GM23338 (cell line): Measurements from ENCODE around the gene LRRIQ3. TPM values are rescaled to one million over a fixed set of nuclear protein-coding genes. Genes with fewer than 3 reads are reported as not detected.

ENCODE experiments used
- ATAC-seq: fragments of 200-7000 bp; cut with Tn5 transposase; 3 replicates; pipeline ENCODE4 v1.9.1; 2020
- DNase-seq: peaks from one replicate; pipeline ENCODE4 v3.0.0-alpha.2; 2015; ENCODE audit warnings: low spot score
- H2AFZ ChIP-seq: fragments of 200-600 bp; sonication (generic); 2 replicates; pipeline ENCODE4 v1.8.0; 2016; ENCODE audit warnings: antibody characterized with exemption, mild to moderate bottlenecking, moderate library complexity
- H3F3A ChIP-seq: fragments of 200-600 bp; sonication (generic); replicated peaks from 2 replicates; pipeline ENCODE4 v1.8.0; 2017; ENCODE audit warnings: antibody characterized with exemption, mixed run types, low read depth
- H3K27ac ChIP-seq: fragments of 200-600 bp; sonication (generic); 2 replicates; pipeline ENCODE4 v1.6.1; 2016; ENCODE audit warnings: low read depth
- H3K27me3 ChIP-seq: fragments of 200-600 bp; sonication (generic); 2 replicates; pipeline ENCODE4 v1.8.0; 2016; ENCODE audit warnings: mild to moderate bottlenecking, mixed run types, moderate library complexity; ENCODE audit not compliant: insufficient read depth
- H3K36me3 ChIP-seq: fragments of 200-600 bp; sonication (generic); 2 replicates; pipeline ENCODE4 v1.8.0; 2016; ENCODE audit warnings: mild to moderate bottlenecking; ENCODE audit not compliant: insufficient read depth
- H3K4me1 ChIP-seq: fragments of 200-600 bp; sonication (generic); 2 replicates; pipeline ENCODE4 v1.8.0; 2016; ENCODE audit warnings: mild to moderate bottlenecking, moderate library complexity; ENCODE audit not compliant: insufficient read depth
- H3K4me2 ChIP-seq: fragments of 200-600 bp; sonication (generic); 2 replicates; pipeline ENCODE4 v1.7.1; 2017; ENCODE audit warnings: mixed run types
- H3K4me3 ChIP-seq: fragments of 200-600 bp; sonication (generic); 2 replicates; pipeline ENCODE4 v1.6.1; 2016; ENCODE audit warnings: mixed run types
- H3K79me2 ChIP-seq: fragments of 200-600 bp; sonication (generic); replicated peaks from 2 replicates; pipeline ENCODE4 v1.8.0; 2017; ENCODE audit warnings: mild to moderate bottlenecking; ENCODE audit not compliant: insufficient read depth
- H3K9me2 ChIP-seq: fragments of 200-600 bp; sonication (generic); 2 replicates; pipeline ENCODE4 v1.8.0; 2017; ENCODE audit not compliant: insufficient read depth
- H4K20me1 ChIP-seq: fragments of 200-600 bp; sonication (generic); replicated peaks from 2 replicates; pipeline ENCODE4 v1.8.0; 2017; ENCODE audit warnings: mild to moderate bottlenecking; ENCODE audit not compliant: insufficient read depth
- H3K27ac Mint-ChIP-seq: 2 replicates; pipeline ENCODE4 v1.8.0; 2020; ENCODE audit warnings: inconsistent platforms, mild to moderate bottlenecking, moderate library complexity, mixed read lengths
- H3K27me3 Mint-ChIP-seq: 3 replicates; pipeline ENCODE4 v1.8.0; 2022; ENCODE audit warnings: low read depth, mild to moderate bottlenecking, moderate library complexity, mixed read lengths, inconsistent platforms; ENCODE audit not compliant: insufficient read depth, poor library complexity
- H3K36me3 Mint-ChIP-seq: 3 replicates; pipeline ENCODE4 v1.8.0; 2021; ENCODE audit warnings: low read depth, mild to moderate bottlenecking, inconsistent platforms, moderate library complexity, mixed read lengths
- H3K4me1 Mint-ChIP-seq: 3 replicates; pipeline ENCODE4 v1.8.0; 2020; ENCODE audit warnings: mild to moderate bottlenecking, inconsistent platforms, mixed read lengths
- H3K4me3 Mint-ChIP-seq: 3 replicates; pipeline ENCODE4 v1.8.0; 2021; ENCODE audit warnings: moderate library complexity, mild to moderate bottlenecking, inconsistent platforms, mixed read lengths
- H3K9me3 Mint-ChIP-seq: 3 replicates; pipeline ENCODE4 v1.8.0; 2020; ENCODE audit warnings: moderate library complexity, mild to moderate bottlenecking, inconsistent platforms, mixed read lengths
- CREB1 ChIP-seq: fragments of 250-450 bp; sonication (Bioruptor Pico); IDR thresholded peaks from 2 replicates; pipeline ENCODE4 v1.5.0; 2020; ENCODE audit warnings: low read depth, mild to moderate bottlenecking, moderate library complexity
- ETS1 ChIP-seq: IDR thresholded peaks from 2 replicates; pipeline ENCODE4 v1.6.1; 2016; ENCODE audit warnings: antibody characterized with exemption
- EZH2 ChIP-seq: fragments of 200-600 bp; sonication (generic); IDR thresholded peaks from one replicate; pipeline ENCODE4 v1.8.0; 2017; ENCODE audit warnings: antibody characterized with exemption, mild to moderate bottlenecking, low read depth; ENCODE audit not compliant: unreplicated experiment
- EZH2phosphoT487 ChIP-seq: fragments of 200-600 bp; sonication (generic); IDR thresholded peaks from one replicate; pipeline ENCODE4 v1.8.1; 2018; ENCODE audit warnings: antibody characterized with exemption; ENCODE audit not compliant: unreplicated experiment
- JUNB ChIP-seq: IDR thresholded peaks from one replicate; pipeline ENCODE4 v1.6.1; 2016; ENCODE audit warnings: antibody characterized with exemption; ENCODE audit not compliant: unreplicated experiment
- NANOG ChIP-seq: IDR thresholded peaks from 2 replicates; pipeline ENCODE4 v1.6.1; 2016; ENCODE audit warnings: antibody characterized with exemption, borderline replicate concordance
- POLR2AphosphoS5 ChIP-seq: IDR thresholded peaks from 2 replicates; pipeline ENCODE4 v1.6.1; 2016; ENCODE audit warnings: antibody characterized with exemption, low read depth
- STAT1 ChIP-seq: IDR thresholded peaks from one replicate; pipeline ENCODE4 v1.6.1; 2016; ENCODE audit warnings: antibody characterized with exemption; ENCODE audit not compliant: unreplicated experiment
- ZNF114 ChIP-seq: fragments of 250-450 bp; sonication (Bioruptor Pico); IDR thresholded peaks from 2 replicates; pipeline ENCODE4 v1.5.0; 2020; ENCODE audit warnings: mild to moderate bottlenecking, moderate library complexity
- ZNF331 ChIP-seq: fragments of 250-450 bp; sonication (Bioruptor Pico); IDR thresholded peaks from 2 replicates; pipeline ENCODE4 v1.5.0; 2020; ENCODE audit warnings: low read depth, mild to moderate bottlenecking, moderate library complexity
- ZNF462 ChIP-seq: fragments of 250-450 bp; sonication (Bioruptor Pico); IDR thresholded peaks from 2 replicates; pipeline ENCODE4 v1.5.0; 2020; ENCODE audit warnings: mild to moderate bottlenecking, moderate library complexity
- polyA plus RNA-seq: library from polyadenylated mRNA; unstranded; fragments of >200 nt; fragmentation: Nextera tagmentation; extraction: Ambion mirVana; gene quantifications from 2 replicates; pipeline ENCODE4 v1.2.1, GENCODE V29; 2016
- total RNA-seq: library from RNA; depleted of rRNA; stranded (reverse); fragments of >200 nt; shearing (Covaris generic); gene quantifications from 2 replicates; pipeline ENCODE4 v1.2.3, GENCODE V29; 2014
- TF ChIP-seq, protein P1 (sequence below): IDR thresholded peaks from one replicate; pipeline ENCODE4 v1.6.1; 2018; ENCODE audit warnings: antibody characterized with exemption; ENCODE audit not compliant: unreplicated experiment
- TF ChIP-seq, protein P2 (sequence below), 2 experiments: fragments of 200-600 bp in 1 of 2; sonication (generic) in 1 of 2; conservative IDR thresholded peaks; 2 replicates each; pipeline versions ENCODE4 v1.5.1 to v1.6.1; 2016 to 2017; ENCODE audit warnings: antibody characterized with exemption in 2 of 2, low read depth in 2 of 2, mild to moderate bottlenecking in 2 of 2, moderate library complexity in 1 of 2

The LRRIQ3 gene
- total and polyA plus RNA-seq, 2 experiments from 2014 or later: 0.21 to 0.36 TPM

- TF ChIP-seq ZNF331 (CRISPR knock-in tag): no peak
- no peak for TF ChIP-seq ETS1
- TF ChIP-seq STAT1: no peak
- no peak for TF ChIP-seq NANOG
- no peak for TF ChIP-seq POLR2AphosphoS5
- TF ChIP-seq EZH2phosphoT487: no peak
- no peak for TF ChIP-seq ZNF462 (CRISPR knock-in tag)
- TF ChIP-seq, protein P1, sequence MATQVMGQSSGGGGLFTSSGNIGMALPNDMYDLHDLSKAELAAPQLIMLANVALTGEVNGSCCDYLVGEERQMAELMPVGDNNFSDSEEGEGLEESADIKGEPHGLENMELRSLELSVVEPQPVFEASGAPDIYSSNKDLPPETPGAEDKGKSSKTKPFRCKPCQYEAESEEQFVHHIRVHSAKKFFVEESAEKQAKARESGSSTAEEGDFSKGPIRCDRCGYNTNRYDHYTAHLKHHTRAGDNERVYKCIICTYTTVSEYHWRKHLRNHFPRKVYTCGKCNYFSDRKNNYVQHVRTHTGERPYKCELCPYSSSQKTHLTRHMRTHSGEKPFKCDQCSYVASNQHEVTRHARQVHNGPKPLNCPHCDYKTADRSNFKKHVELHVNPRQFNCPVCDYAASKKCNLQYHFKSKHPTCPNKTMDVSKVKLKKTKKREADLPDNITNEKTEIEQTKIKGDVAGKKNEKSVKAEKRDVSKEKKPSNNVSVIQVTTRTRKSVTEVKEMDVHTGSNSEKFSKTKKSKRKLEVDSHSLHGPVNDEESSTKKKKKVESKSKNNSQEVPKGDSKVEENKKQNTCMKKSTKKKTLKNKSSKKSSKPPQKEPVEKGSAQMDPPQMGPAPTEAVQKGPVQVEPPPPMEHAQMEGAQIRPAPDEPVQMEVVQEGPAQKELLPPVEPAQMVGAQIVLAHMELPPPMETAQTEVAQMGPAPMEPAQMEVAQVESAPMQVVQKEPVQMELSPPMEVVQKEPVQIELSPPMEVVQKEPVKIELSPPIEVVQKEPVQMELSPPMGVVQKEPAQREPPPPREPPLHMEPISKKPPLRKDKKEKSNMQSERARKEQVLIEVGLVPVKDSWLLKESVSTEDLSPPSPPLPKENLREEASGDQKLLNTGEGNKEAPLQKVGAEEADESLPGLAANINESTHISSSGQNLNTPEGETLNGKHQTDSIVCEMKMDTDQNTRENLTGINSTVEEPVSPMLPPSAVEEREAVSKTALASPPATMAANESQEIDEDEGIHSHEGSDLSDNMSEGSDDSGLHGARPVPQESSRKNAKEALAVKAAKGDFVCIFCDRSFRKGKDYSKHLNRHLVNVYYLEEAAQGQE: no peak
- no peak for TF ChIP-seq CREB1 (CRISPR knock-in tag)
- TF ChIP-seq JUNB: no peak
- no peak for TF ChIP-seq ZNF114
- TF ChIP-seq, protein P2, sequence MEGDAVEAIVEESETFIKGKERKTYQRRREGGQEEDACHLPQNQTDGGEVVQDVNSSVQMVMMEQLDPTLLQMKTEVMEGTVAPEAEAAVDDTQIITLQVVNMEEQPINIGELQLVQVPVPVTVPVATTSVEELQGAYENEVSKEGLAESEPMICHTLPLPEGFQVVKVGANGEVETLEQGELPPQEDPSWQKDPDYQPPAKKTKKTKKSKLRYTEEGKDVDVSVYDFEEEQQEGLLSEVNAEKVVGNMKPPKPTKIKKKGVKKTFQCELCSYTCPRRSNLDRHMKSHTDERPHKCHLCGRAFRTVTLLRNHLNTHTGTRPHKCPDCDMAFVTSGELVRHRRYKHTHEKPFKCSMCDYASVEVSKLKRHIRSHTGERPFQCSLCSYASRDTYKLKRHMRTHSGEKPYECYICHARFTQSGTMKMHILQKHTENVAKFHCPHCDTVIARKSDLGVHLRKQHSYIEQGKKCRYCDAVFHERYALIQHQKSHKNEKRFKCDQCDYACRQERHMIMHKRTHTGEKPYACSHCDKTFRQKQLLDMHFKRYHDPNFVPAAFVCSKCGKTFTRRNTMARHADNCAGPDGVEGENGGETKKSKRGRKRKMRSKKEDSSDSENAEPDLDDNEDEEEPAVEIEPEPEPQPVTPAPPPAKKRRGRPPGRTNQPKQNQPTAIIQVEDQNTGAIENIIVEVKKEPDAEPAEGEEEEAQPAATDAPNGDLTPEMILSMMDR (conservative IDR thresholded peaks at IDR 0.05; ENCODE audit: low read depth in 2 of 2): no peak
- TF ChIP-seq EZH2: no peak
- Histone ChIP-seq H3K4me2 (no peak overlapping the region), H3K4me1 (no peaks in the 10 kb centered on the region), H3F3A (no peaks in the 10 kb centered on the region), H3K9me2 (peaks cover 6% of the 10 kb centered on the region; the same call in 1 of the 2 replicates), H2AFZ (no peak overlapping the region), H3K27ac (no peak overlapping the region), H3K27me3 (no peaks in the 10 kb centered on the region), H3K36me3 (no peaks in the 10 kb centered on the region), H3K4me3 (no peak overlapping the region), H3K79me2 (no peaks in the 10 kb centered on the region), H4K20me1 (no peaks in the 10 kb centered on the region)
- no peaks in the 10 kb centered on the region for H3K4me1 Mint-ChIP-seq
- DNase-seq: no peak
- peaks cover 1% of the 10 kb centered on the region for H3K27me3 Mint-ChIP-seq
- no peak for ATAC-seq
- H3K27ac Mint-ChIP-seq: no peak overlapping the region
- H3K4me3 Mint-ChIP-seq: no peak overlapping the region
- no peaks in the 10 kb centered on the region for H3K9me3 Mint-ChIP-seq
- no peaks in the 10 kb centered on the region for H3K36me3 Mint-ChIP-seq
These were observed 25.5 kb upstream of the LRRIQ3 start for GRCh38 chr1:74223453-74223852.
